ENCODE data around the gene MARCHF10.
A peak's percentile ranks its signal among the peaks of the same experiment; 100 is the strongest.
"Not testable (repeated sequence)": the region's sequence is repeated elsewhere in the genome, so short reads cannot be mapped to it uniquely, and the experiment has no call there.

Gene MARCHF10

DNA sequence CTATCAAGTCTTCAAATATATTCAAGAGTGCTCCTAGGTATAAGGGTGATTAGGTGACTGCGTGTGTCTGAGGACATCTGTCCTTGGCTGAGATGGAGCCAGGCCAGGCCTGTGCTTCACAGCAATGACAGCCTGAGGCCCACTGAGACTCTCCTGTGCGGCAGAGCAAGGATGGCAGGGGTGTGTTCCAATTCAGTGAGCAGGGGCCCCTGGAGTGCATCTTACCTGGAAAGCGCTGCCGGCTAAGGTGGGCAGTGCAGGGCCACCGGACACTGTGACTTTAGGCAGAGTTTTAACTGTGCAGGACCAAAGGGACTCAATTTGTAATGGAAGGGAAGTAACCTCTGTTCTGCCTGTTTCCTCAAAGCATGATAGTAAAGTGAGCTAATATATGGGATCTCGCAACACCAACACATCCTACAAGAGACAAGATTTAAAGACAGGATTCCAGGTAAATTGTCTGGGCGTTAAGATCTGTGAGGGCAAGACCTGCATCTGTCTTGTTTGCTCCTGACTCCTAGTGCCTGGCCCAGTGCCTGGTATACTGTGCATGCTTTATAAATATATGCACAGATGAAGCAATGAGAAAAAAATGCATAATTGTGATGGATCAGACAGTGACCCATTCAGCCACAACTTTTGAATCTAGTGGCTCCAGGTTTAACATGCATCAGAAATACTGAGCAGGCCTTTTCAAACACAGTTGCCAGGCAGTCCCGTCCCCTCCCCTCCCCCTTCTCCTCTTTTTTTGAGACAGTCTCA is 93.9 kb downstream of the MARCHF10 start:
- no peak for DNase-seq

DNA sequence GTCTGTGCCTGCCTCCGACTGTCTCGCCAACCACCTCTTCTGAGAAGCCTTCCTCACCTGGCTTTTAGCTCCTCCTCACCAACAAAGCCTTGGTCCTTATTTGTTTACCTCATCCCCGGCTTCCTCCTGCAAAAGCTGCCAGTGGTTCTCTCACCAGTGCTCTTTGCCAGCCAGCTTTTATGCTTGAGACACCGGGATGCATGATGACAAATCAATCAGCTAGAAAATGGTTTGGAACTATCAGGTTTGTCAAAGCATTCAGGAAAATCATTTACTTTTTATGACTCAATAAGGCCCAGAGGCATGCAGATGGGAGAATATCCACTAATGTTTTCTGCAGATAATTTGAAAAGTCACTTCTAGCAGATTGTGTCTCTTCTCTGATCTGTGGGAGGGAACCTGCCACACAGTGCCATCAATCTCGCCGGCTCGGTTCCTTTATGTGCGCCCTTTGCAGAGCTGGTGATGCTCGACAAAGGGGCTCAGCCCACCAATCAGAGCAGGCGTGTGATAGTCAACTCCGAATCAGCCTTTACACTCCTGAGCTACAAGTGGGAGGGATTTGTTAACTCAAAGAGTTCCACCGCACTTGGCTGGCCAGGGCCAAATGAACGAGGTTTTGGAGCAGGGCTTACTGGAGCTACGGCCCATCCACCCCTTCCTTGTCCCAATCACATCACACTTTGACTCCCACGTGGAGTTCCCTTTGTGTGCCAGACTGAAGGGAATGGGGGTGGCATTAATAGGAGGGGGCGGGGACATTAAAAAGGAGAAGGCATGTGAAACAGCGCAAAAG is 94.8 kb downstream of the MARCHF10 start:
- DNase-seq = no peak

DNA sequence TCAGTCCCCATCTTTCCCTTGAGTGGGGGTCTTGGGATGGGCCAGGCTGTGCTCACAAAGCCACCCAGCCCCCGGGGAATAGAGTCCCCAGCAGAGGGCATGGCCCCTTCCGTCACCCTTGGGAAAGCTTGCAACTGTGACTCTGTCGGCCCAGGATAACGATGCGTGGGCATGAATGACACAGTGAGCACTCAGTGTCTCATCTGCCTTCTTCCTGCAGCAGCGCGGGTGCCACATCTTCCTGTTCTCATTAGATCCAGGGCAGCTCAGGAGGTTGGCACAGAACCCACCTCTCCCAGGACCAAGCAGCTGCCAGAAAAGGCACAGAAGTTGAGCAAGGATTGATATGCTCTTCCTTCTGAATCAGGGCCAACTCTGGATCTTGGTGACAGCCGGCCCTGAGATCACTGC is 95.9 kb downstream of the MARCHF10 start:
- no peak for DNase-seq

DNA sequence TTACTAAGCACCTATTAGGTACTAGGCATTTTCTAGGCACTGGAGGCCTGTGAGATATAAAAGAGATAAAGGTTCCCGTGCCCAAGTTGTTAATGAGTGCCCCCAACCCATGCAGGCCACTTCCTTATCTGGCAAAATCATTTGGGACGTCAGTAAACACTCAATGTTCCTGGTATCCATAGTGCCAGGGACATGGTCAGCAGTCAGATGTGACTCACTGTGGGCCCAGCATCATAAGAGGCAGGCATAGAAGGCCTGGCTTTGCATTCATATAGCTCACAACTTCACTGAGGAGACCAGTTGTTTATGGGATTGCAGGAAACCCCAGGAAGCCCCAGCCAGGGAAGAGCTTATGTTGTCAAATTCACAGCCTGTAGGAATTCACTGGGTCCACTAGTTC is 99.5 kb downstream of the MARCHF10 start:
- DNase-seq = no peak

DNA sequence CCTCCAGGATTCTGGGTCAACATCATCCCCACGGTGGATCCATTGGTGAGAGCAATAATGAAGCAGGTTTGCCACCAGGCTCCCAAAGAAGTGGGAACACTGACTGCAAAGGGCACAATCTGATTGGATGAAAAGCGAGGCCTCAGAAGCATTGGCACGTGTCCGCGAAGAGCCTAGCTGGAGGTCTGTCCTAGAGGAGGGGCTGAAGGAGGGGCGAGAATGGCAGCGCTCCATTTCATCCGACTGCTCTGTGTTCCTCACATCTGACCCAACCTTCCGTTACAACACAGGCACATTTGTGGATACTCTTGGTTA is 100.7 kb downstream of the MARCHF10 start:
- no peak for DNase-seq

DNA sequence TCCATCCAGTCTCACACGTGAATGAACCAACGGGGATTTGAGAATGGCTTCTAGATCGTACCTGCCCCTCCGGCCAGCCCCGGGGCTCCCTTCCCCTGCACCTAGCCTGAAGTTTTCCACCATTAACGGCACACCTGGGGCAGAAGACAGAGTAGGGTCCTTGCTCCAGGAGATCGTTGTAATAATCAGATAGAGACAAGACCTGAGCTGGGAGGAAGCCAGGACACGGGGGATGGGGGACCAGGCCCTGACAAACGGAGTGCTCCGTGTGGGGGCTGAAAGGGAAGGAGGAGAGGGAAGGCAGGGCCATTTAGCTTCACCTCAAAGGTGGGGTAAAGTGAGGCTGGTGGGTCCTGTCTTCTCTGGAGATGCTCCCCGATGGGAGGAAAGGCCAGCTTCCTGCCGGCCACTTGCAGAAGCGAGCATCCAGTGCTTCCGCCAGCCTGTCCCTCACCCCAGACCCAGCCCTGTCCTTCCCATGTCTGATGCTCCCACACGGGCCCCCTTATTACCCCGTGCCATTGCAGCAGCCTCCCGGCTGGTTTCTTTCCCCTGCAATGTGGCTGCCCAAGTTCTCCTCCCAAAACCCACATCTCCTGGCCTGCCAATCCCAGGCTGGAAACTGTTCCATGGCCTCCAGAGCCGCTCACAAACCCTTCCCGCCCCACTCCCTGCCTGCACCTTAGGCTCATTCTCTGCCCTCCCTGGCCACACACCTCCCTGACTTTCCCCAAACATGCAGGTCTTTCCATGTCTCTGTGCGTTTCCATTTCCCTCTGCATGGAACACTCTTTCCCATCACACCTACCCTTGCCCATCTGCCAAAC is 101.3 kb downstream of the MARCHF10 start:
- DNase-seq = no peak

DNA sequence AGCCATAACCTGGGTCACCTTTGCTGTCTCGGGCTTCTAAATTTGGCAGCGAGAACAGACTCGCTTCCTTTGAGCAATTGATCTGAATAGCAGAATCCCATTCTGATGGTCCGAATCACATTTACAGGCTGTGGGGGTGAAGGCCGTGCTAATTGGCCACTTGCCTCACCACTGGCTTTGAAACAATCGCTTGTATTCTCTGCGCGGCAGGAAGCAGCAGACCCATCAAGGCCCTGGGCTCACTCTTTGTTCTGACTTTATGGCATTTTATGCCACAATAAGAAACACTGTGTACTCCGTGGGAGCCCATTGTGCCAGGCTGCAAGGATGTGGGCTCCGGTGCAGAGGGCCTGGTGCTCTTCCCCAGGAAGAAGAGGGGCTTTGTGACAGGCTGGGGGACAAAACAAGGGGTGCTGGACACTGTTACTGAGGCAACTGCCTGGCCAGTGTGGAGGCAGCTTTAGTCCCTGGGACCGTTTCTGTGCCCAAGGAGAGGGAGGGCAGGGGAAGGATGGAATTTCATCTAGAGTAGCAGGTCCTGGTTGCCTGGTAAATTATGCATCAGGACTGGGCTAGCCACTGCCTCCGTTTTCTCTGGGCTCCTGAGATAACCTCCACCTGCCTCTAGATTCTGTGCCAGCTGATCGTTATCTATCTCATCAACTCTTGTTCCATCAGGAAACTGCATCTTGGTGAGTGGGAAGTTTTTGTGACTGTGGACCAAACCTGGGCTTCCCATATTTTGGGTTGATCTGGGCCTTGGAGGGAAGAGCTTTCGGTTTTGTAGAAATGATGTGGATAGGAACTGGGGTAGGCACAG is 102.1 kb downstream of the MARCHF10 start:
- DNase-seq = no peak

DNA sequence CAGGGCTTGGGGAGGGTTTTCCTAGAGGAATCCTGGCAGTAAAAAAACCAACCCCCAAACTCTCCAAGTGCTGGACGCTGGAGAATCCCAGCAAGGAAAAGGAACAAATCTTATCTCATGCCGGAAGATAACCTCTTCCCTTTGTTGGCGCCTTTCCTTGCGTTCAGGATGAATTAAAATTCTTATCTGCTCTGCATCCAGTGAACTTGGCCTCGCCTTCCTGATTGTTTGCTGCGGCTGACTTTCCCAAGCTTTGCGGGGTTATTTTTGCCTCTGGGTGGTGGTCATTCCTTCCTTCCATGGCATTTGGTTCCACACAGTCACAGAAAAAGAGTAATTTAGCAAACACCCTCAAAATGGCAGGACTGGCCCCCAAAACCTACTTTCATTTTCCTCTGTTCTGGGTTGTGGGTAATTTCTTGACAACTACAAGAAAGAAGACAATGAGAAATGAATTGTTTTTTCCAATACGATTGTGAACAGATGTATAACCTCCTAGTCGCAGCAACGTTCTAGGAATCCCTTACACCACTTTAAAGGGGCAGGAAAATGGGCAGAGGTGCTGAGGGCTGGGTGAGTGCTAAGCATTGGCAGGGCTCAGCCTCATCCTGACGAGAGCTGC is 102.8 kb downstream of the MARCHF10 start:
- DNase-seq = no peak

DNA sequence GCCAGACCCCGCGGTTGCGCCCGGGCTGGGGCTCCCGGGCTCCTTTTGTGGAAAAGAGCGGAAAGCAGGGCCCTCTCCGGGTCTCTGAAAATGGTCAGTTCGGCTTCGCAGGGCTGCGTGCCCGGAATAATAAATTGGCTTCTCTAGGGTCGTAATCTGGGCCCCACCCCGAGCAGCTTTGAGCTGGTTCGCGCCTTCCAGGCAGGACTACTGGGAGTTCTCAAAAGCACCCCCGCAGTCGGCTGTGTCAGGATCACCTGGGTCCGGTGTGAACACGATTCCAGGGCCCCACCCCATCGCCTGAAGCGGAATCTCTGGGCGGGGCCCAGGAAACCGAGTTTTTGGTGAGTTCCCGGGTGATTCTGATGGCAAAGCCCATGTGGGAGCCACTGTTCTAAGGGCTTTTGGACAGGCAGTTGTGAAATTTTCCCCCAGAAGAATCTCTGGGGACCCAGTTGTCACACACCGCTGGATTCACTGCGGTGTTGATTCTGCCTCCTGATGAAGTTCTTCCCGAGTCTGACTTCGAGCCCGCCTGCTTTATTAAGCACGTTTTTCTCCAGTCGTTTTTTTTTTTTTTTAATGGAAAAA is 103.6 kb downstream of the MARCHF10 start:
- no peak for DNase-seq

DNA sequence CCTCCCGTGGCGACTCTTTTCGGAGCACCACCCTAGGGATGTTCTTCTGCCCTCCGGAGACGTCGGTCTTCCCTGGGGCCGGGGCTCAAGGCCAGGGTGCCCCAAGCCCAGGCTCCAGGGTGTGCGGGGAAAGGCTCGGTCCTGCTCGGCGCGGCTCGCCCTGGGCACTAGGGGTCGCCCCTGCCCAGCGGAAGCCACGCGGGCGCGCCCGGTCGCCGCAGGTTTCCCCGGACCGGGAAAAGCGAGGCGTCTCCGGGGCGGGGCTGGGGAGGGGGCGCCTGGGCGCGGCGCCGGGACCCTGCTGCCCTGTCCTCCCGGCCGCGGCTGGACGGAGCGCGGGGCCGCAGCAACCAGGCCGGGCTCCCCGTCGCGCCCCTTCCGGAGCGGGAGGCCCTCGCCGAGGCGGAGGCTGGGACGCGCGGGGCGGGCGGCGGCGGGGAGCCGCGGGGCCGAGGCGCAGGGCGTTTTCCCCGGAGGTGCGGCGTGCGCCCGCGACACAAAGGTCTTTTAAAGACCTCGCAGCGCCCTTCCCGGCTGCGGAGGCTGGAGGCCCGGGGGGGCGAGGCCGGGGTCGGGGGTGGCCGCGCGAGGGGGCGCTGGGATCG is 104.2 kb downstream of the MARCHF10 start:
- peak; percentile 74 for DNase-seq

DNA sequence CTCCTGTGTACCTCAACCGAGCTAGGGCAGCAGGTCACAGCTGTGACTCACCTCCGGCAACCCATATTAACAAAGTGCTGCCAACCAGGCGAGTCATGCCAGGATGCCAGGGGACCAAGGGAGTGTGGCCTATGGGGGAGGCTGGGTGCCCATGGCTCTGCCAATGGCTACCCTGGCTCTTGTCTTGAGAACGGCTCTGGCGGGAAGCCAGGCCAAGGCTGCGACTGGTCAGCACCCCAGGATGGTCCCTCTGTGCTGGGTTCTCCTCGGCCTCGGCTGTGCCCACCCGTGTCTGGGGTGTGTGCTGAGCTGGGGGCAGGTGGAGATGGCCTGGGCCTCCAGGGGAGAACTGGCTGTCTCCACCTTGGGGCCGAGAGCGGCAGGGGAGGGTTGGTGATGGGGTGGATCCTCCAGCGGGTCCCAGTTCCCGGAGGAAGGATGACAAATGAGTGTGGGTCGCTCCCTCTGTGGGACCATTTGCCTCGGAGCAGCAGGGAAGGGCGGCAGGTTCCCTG is 104.8 kb downstream of the MARCHF10 start:
- no peak for DNase-seq

DNA sequence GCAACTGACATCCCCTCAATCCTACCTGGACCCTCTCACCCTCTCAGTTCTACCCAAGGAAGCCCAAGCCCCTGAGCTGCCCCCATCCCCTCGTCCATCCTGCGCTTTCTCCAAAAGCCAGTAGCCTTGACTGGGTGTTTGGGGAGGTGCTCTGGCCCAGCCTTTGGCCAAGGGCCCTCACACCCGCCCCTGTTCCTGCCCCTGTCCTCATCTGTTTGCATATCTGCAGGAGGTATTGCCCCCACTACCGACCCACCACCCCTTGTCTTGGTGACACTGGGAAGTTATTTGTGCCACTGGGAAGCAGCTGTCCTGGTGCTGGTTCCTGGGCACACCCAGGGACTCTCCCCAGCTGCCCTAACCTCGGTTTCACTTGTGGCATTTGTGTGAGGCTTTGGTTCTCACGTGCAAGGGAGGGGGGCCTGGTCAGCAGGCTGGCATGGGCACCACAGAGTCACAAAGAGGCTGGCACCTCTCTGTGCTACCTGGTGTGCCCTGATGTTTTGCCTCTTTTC is 105.3 kb downstream of the MARCHF10 start:
- DNase-seq = no peak

DNA sequence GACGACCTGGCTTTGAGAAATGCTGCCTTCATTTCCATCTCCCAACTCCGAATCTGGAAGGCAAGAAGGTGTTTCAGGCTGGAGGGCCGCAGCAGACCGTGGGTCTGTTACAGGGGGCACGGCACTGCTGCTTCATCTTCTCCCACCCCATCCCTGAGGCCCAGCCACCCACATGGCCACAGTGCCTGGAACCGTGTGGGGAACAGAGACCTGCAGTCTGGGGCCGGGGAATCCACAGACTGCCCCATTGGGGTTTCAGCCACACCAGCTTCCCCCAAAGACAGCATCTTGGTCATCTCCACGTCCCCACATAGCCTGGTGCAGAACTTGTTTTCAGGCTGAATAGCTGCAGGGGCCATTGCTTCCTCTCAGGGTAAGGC is 106.4 kb downstream of the MARCHF10 start:
- DNase-seq = no peak

DNA sequence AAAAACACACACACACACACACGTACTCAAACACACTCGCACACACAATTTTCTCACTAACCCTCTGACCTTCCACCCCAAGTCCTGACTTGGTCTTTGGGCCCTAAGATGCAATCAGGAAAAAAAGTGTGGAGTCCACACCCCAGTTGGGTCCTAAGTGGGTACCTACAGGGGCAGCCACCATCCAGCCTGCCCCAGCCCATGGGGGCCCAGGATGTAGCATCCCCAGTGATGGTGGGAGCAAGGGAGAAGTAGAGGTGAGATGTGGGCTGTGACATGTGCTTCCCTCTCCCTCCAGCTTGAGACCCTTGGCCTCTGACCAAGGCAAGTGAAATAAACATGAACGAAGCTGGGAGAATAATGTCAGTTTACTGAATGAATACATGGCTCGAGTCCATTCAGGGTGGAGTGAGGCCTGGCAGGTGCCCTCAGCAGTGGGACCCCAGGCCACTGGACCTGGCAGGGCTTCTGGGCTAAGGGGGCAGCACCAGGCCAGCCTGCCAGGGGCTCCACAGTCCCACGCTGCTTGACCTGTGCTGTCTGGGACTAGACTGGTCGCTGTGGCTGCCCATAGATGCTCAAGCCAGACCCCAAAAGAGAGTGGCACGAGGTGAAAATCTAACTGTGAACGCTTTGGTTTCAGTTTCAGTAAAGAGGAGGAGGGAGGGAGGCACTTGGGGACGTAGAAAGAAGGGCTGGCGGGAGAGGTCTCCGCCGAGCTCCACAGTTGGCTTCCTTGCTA is 107.0 kb downstream of the MARCHF10 start:
- no peak for DNase-seq

DNA sequence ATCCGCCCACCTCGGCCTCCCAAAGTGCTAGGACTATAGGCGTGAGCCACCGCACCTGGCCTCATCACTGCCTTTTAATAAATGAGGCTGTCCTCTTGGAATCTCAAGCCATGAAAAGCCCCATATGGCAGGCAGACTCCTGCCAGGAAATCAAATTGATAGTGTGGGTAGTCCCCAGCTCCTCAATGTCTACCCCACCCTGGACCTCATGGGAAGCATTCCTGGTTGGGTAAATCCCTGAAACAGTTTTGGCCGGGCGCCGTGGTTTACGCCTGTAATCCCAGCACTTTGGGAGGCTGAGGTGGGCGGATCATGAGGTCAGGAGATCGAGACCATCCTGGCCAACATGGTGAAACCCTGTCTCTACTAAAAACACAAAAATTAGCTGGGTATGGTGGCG is 109.7 kb downstream of the MARCHF10 start:
- not testable (repeated sequence) for DNase-seq

DNA sequence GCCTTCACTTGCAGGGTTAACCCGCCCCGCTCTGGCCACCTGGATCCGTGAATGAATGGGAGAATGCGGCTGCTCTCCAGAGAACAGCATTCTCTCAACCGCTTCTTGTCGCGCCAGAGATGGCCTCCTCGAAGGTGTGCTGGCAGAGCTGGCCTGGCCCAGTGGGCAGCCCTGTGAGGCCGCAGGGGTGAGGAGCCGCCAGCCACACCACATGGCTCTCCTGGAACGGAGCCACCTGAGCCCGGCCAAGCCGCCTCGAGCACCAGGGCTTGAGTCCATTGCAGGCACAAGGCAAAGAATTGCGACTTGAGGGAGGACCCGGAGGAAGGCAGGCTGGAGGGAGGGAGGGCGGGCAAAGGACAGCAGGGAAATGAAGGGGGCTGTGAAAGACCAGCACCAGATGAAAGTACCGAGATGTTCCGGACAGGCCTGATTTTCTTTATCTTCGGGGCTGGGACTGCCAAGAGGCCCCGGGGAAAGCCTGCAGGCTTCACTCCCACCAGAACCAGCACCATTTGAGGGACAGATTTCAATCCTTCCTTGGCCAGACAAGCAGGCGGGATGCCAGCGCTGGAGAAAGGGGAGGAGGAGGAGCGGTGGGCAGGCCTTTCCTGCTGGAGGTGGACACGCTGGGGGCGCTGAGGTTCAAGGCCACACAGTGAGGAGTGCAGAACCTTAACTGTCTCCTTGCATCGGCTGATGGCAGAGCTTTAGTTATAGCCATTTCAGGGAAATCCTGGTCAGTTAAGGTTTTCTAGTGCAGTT is 111.2 kb downstream of the MARCHF10 start:
- no peak for DNase-seq

DNA sequence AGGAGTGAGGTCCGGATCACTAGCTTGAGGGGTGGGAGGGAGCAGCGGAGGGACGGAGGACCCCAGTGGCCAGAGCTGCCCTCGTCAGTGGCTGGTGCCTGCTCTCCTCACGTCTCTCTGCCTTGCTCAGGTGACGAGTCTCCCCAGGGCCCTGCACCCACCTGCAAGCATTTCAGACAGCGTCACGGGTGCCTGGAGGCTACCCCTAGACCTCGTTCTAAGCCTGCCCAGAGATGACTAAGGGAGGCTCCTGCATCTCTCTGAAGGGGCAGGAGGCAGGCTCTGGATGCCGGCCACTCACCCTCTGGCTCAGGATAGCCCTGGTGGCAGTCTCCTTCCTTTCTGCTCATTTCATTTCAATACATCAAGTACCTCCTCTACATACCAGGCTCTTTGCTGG is 111.9 kb downstream of the MARCHF10 start:
- DNase-seq = no peak

DNA sequence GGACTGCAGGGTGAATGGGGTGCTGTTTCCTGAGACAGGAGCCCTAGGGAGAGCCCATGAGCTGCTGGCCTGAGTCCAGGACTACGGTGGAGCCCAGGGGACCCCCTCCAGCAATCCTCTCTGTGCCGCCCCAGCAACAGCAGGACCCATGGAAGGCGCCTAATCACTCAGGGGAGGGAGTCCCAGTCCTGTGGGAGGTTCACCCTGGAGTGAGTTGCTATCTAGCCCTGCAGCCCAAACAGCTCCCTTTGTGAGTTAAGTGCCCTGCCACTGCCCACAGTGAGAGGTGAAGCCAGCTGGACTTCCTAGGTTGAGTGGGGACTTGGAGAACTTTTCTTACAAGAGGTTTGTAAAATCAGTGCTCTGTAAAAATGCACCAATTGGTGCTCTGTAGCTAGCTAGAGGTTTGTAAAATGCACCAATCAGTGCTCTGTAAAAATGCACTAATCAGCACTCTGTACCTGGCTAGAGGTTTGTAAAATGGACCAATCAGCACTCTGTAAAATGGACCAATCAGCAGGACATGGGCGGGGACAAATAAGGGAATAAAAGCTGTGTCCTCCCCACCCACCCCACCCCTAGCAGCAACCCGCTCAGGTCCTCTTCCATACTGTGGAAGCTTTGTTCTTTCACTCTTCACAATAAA is 112.9 kb downstream of the MARCHF10 start:
- DNase-seq = not testable (repeated sequence)
